Kidney epithelial cell (primary cell): ENCODE measurements around the gene PRR5L. TPM values are rescaled to one million over a fixed set of nuclear protein-coding genes. Genes with fewer than 3 reads are reported as not detected.

Source experiments
- DNase-seq: peaks from one replicate; pipeline ENCODE4 v3.0.0-alpha.2; 2010; ENCODE audit warnings: low read depth
- H3K27me3 ChIP-seq: 2 replicates; pipeline ENCODE4 v1.6.0; 2011; ENCODE audit warnings: low read length; ENCODE audit not compliant: control insufficient read depth, insufficient read depth
- H3K36me3 ChIP-seq: 2 replicates; pipeline ENCODE4 v1.5.1; 2011; ENCODE audit warnings: low read length; ENCODE audit not compliant: control insufficient read depth, insufficient read depth
- H3K4me3 ChIP-seq: 2 replicates; pipeline ENCODE4 v1.5.1; 2011; ENCODE audit warnings: low read depth, mild to moderate bottlenecking, control low read depth, low read length
- total RNA-seq: library from RNA; depleted of rRNA; stranded (reverse); fragments of >200 nt; gene quantifications from 2 replicates; pipeline ENCODE4 v1.2.3, GENCODE V29; 2015
- TF ChIP-seq, protein P1 (sequence below): IDR thresholded peaks from 2 replicates; pipeline ENCODE4 v1.5.1; 2011; ENCODE audit warnings: mild to moderate bottlenecking, moderate library complexity, low read length, control low read depth, inconsistent platforms; ENCODE audit not compliant: insufficient read depth, poor library complexity, severe bottlenecking

The PRR5L gene
- total RNA-seq, 1 donor from 2014 or later: 15.9 TPM

GRCh38 chr11:36376888-36377758 is 81.0 kb downstream of the PRR5L start:
- Histone ChIP-seq H3K4me3 (peak overlapping the region; percentile 91), H3K27me3 (no peaks in the 10 kb centered on the region), H3K36me3 (no peaks in the 10 kb centered on the region)
- TF ChIP-seq, protein P1, sequence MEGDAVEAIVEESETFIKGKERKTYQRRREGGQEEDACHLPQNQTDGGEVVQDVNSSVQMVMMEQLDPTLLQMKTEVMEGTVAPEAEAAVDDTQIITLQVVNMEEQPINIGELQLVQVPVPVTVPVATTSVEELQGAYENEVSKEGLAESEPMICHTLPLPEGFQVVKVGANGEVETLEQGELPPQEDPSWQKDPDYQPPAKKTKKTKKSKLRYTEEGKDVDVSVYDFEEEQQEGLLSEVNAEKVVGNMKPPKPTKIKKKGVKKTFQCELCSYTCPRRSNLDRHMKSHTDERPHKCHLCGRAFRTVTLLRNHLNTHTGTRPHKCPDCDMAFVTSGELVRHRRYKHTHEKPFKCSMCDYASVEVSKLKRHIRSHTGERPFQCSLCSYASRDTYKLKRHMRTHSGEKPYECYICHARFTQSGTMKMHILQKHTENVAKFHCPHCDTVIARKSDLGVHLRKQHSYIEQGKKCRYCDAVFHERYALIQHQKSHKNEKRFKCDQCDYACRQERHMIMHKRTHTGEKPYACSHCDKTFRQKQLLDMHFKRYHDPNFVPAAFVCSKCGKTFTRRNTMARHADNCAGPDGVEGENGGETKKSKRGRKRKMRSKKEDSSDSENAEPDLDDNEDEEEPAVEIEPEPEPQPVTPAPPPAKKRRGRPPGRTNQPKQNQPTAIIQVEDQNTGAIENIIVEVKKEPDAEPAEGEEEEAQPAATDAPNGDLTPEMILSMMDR: peak; percentile 85
- no peak for DNase-seq

DNA sequence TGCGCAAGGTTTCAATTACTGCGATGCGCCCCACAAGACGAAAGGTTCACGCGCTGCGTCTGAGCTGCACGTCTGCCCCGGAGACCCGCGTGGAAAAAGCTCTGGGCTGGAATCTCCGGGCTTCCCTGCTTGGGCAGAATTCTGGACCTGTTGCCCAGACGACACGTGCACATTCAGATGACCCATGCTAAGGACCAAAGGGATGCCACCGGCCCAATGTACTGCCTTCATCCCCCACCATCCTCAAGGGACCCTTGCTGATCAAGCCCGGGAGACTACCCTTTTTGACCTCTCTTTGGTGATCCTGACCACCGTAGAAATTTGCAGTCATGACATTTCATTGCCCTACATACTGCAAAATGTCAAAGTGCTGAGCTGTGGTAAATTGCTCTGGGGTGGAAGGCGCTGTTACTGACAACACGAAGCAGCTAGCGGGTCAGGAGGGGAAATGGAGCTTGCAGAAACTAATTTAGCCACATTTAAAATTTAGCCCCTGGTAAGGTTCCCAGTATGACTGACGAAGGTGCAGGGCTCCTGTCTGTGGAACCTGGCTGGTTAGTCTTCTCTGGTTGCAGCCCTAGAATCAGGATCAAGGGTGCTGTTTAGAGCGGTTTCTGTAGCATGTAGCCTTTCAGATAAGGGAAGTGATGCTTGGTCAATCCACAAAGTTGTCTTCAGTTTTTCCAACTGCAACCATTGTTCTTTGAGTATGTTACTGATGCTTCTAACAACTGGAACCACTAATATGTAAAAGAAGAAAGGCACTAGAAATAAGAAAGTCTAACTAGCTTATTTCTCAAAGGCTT is 81.9 kb downstream of the PRR5L start:
- DNase-seq: no peak
- TF ChIP-seq, protein P1: no peak
- Histone ChIP-seq H3K36me3 (no peaks in the 10 kb centered on the region), H3K27me3 (no peaks in the 10 kb centered on the region), H3K4me3 (peak overlapping the region; percentile 91)

GRCh38 chr11:36379653-36380052 is 83.6 kb downstream of the PRR5L start:
- Histone ChIP-seq H3K4me3 (no peak overlapping the region), H3K27me3 (no peaks in the 10 kb centered on the region), H3K36me3 (no peaks in the 10 kb centered on the region)
- TF ChIP-seq, protein P1: no peak
- DNase-seq: no peak

- TF ChIP-seq, protein P1: no peak
- no peaks in the 10 kb centered on the region for H3K36me3 ChIP-seq
- no peak for DNase-seq
- H3K4me3 ChIP-seq: no peak overlapping the region
- no peaks in the 10 kb centered on the region for H3K27me3 ChIP-seq
Measured at GRCh38 chr11:36380296-36381014, 84.4 kb downstream of the PRR5L start.

DNA sequence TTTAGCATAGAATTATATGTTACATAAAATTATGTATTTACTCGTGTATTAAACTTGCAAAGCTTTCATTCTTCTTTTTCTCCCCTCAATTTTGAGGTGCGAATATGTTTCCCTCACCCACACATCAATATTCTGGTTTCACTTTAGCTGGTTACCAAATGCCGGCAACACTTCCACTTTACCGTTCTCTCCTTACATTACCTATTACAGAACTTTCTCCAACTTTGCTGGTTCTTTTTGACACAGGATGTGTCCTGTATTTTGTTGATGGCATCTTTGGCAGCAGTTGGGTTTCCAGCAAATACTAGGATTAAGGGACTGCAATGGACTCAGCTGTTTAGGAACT is 84.9 kb downstream of the PRR5L start:
- no peak for DNase-seq
- TF ChIP-seq, protein P1: no peak
- Histone ChIP-seq H3K36me3 (no peaks in the 10 kb centered on the region), H3K27me3 (no peaks in the 10 kb centered on the region), H3K4me3 (no peak overlapping the region)
